ENCODE measurements around the gene ADAM23.

The ADAM23 gene

GRCh38 chr2:206464597-206464996 lies 21.3 kb downstream of the ADAM23 start:
- TF ChIP-seq CTCF (conservative IDR thresholded peaks at IDR 0.05) = no peak
- H3K27ac ChIP-seq = no peak overlapping the region

DNA sequence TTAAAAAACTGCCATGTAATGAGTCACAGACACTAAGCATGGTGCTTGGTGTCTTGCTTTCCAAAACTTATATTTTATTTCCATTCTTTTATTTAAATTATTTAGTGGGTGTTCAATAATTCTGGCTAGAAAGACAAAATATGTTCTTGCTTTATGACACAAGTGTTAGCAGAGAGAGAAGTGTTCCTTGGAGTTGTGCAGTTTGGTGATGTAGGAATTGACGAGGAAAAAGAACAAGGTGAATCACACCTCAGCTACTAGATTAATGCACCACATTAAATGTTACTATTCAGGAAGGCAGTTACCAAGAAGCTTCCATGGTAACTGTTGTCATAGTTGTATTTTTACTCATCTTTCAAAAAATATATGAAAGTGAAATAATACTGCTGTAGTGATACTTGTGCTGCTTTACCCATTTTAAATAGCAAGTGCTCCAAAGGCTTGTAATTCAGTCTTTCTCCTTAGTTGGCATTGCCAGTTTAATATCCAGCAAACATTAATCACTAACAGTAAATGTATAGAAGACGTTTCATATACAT lies 28.3 kb downstream of the ADAM23 start:
- TF ChIP-seq ZFX (IDR thresholded peaks at IDR 0.05) (no peak), CTCF (conservative IDR thresholded peaks at IDR 0.05) (no peak)
- H3K27ac ChIP-seq = no peak overlapping the region

DNA sequence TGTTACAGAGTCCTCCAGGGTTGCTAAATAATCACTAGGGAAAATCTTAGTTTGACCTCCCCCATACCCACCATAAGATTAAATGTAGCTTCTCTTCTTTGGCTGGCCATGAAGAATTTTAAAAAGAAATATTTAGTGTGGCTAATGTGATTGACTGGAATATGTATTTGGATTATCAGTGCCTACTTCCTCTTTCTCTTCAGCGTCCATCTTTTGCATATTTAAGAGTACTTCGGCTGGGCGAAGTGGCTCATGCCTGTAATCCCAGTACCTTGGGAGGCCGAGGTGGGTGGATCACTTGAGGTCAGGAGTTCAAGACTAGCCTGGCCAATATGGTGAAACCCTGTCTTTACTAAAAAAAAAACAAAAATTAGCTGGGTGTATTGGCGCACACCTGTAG lies 28.8 kb downstream of the ADAM23 start:
- no peak overlapping the region for H3K27ac ChIP-seq
- TF ChIP-seq CTCF (conservative IDR thresholded peaks at IDR 0.05) (no peak), ZFX (IDR thresholded peaks at IDR 0.05) (no peak)

- H3K27ac ChIP-seq = no peak overlapping the region
- TF ChIP-seq ZFX (IDR thresholded peaks at IDR 0.05) = no peak
- no peak for TF ChIP-seq CTCF (conservative IDR thresholded peaks at IDR 0.05)
Observed at GRCh38 chr2:206474099-206474498, 30.8 kb downstream of the ADAM23 start.

- H3K27ac ChIP-seq = no peak overlapping the region
- TF ChIP-seq CTCF (conservative IDR thresholded peaks at IDR 0.05) = no peak
Observed at GRCh38 chr2:206477296-206477695, 34.0 kb downstream of the ADAM23 start.

DNA sequence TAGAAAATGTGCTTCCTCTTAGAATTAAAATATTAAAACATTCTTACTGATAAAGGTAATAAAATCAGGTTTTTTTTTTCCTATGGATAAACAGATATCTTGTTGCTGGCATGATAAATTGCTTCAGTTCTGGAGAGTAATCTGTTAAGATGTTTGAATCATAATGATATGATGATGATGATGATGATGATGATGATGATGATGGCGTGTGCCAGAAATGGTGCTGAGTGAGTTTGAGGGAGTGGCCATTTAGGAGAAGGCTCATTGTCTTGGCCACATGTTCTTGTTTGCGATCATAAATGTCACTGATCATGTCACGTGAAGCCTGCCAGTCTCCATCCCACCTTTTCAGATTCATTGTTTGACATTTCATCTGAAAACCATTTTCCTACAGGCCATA lies 35.0 kb downstream of the ADAM23 start:
- H3K27ac ChIP-seq = no peak overlapping the region
- TF ChIP-seq CTCF (conservative IDR thresholded peaks at IDR 0.05) = no peak
- no peak for TF ChIP-seq ZFX (IDR thresholded peaks at IDR 0.05)

GRCh38 chr2:206480161-206480560 lies 36.8 kb downstream of the ADAM23 start:
- no peak overlapping the region for H3K27ac ChIP-seq
- TF ChIP-seq CTCF (conservative IDR thresholded peaks at IDR 0.05) = no peak
- no peak for TF ChIP-seq ZFX (IDR thresholded peaks at IDR 0.05)
